Muscle of leg (tissue), 11 donors: Measurements from ENCODE around the gene DNAH5. TPM values are rescaled to one million over a fixed set of nuclear protein-coding genes. Genes with fewer than 3 reads are reported as not detected.

Source experiments
- DNase-seq: peaks from one replicate; pipeline ENCODE4 v3.0.0; 2013
- H3K27ac ChIP-seq: one replicate; pipeline ENCODE4 v1.5.1; 2013; ENCODE audit warnings: mild to moderate bottlenecking, low read length, control low read depth
- H3K27me3 ChIP-seq: one replicate; pipeline ENCODE4 v1.6.1; 2013; ENCODE audit warnings: low read length; ENCODE audit not compliant: control insufficient read depth, insufficient read depth
- H3K36me3 ChIP-seq: one replicate; pipeline ENCODE4 v1.6.1; 2013; ENCODE audit warnings: low read length; ENCODE audit not compliant: control insufficient read depth, insufficient read depth
- H3K4me1 ChIP-seq: one replicate; pipeline ENCODE4 v1.6.1; 2013; ENCODE audit warnings: low read length; ENCODE audit not compliant: control insufficient read depth, insufficient read depth
- H3K4me3 ChIP-seq: one replicate; pipeline ENCODE4 v1.5.1; 2013; ENCODE audit warnings: low read length, control low read depth
- H3K9me3 ChIP-seq: replicated peaks from 2 replicates; pipeline ENCODE4 v1.6.1; 2013; ENCODE audit warnings: low read depth, low read length; ENCODE audit not compliant: control insufficient read depth
- WGBS: methylation state at CpG from one replicate; pipeline ENCODE4 v1.1.5; 2013; ENCODE audit warnings: missing lambda C conversion rate; ENCODE audit not compliant: insufficient coverage; 5-methylcytosine and 5-hydroxymethylcytosine counted together
- polyA plus RNA-seq, 8 donors: library from polyadenylated mRNA; unstranded; fragments of 120-200 nt; gene quantifications; one replicate each; pipeline versions ENCODE4 v1.2.1 to v1.2.3, GENCODE V29; 2013; ENCODE audit warnings: inconsistent platforms in 1 of 8, low replicate concordance in 1 of 8; ENCODE audit not compliant: insufficient read length in 8 of 8, insufficient read depth in 1 of 8
- total RNA-seq: library from RNA; stranded (reverse); fragments of 120-200 nt; gene quantifications from one replicate; pipeline ENCODE4 v1.2.4, GENCODE V29; 2013

Gene DNAH5
- total and polyA plus RNA-seq, 9 donors: 0.35 to 1.7 (median 0.52) TPM

- Histone ChIP-seq H3K4me3 (no peak overlapping the region), H3K9me3 (no peaks in the 10 kb centered on the region), H3K4me1 (no peaks in the 10 kb centered on the region), H3K27me3 (no peaks in the 10 kb centered on the region), H3K36me3 (no peaks in the 10 kb centered on the region), H3K27ac (no peak overlapping the region)
- WGBS: 71% methylated on average over 1 of the region's 2 CpGs
- DNase-seq: no peak
Observed at GRCh38 chr5:13653709-13654108, 290.8 kb downstream of the DNAH5 start.

- Histone ChIP-seq H3K27me3 (no peaks in the 10 kb centered on the region), H3K36me3 (no peaks in the 10 kb centered on the region), H3K4me3 (no peak overlapping the region), H3K27ac (no peak overlapping the region), H3K9me3 (no peaks in the 10 kb centered on the region), H3K4me1 (no peaks in the 10 kb centered on the region)
- DNase-seq: no peak
Observed at GRCh38 chr5:13649656-13650055, 294.8 kb downstream of the DNAH5 start.

GRCh38 chr5:13648822-13649221 is 295.7 kb downstream of the DNAH5 start:
- H3K9me3 ChIP-seq: no peaks in the 10 kb centered on the region
- no peak overlapping the region for H3K4me3 ChIP-seq
- H3K36me3 ChIP-seq: no peaks in the 10 kb centered on the region
- no peaks in the 10 kb centered on the region for H3K27me3 ChIP-seq
- no peak overlapping the region for H3K27ac ChIP-seq
- H3K4me1 ChIP-seq: no peaks in the 10 kb centered on the region
- DNase-seq: no peak
- WGBS: 79% methylated on average over 2 of the region's 3 CpGs

- Histone ChIP-seq H3K36me3 (no peaks in the 10 kb centered on the region), H3K27ac (no peak overlapping the region), H3K4me3 (no peak overlapping the region), H3K9me3 (no peaks in the 10 kb centered on the region), H3K27me3 (no peaks in the 10 kb centered on the region), H3K4me1 (no peaks in the 10 kb centered on the region)
- no peak for DNase-seq
- WGBS: 86% methylated on average over 1 of the region's 1 CpG
Observed at GRCh38 chr5:13643734-13644133, 300.8 kb downstream of the DNAH5 start.

- no peak for DNase-seq
- Histone ChIP-seq H3K27ac (no peak overlapping the region), H3K9me3 (no peaks in the 10 kb centered on the region), H3K27me3 (no peaks in the 10 kb centered on the region), H3K4me1 (no peaks in the 10 kb centered on the region), H3K36me3 (no peaks in the 10 kb centered on the region), H3K4me3 (no peak overlapping the region)
- 100% methylated on average over 1 of the region's 2 CpGs for WGBS
Observed at GRCh38 chr5:13643196-13643595, 301.3 kb downstream of the DNAH5 start.

Other genes starting within 250 kb of the DNAH5 start
- gene TRIO, start 198.7 kb upstream of the DNAH5 start, total RNA-seq: 129 TPM
- 100 to 1,000 TPM; 124 to 219 (median 174) TPM for gene TRIO, start 198.7 kb upstream of the DNAH5 start, polyA plus RNA-seq